GM23338 (cell line): ENCODE measurements around the gene DMD. TPM values are rescaled to one million over a fixed set of nuclear protein-coding genes. Genes with fewer than 3 reads are reported as not detected.

ENCODE experiments used
- ATAC-seq: fragments of 200-7000 bp; cut with Tn5 transposase; 3 replicates; pipeline ENCODE4 v1.9.1; 2020
- DNase-seq: peaks from one replicate; pipeline ENCODE4 v3.0.0-alpha.2; 2015; ENCODE audit warnings: low spot score
- H2AFZ ChIP-seq: fragments of 200-600 bp; sonication (generic); 2 replicates; pipeline ENCODE4 v1.8.0; 2016; ENCODE audit warnings: antibody characterized with exemption, mild to moderate bottlenecking, moderate library complexity
- H3F3A ChIP-seq: fragments of 200-600 bp; sonication (generic); replicated peaks from 2 replicates; pipeline ENCODE4 v1.8.0; 2017; ENCODE audit warnings: antibody characterized with exemption, mixed run types, low read depth
- H3K27ac ChIP-seq: fragments of 200-600 bp; sonication (generic); 2 replicates; pipeline ENCODE4 v1.6.1; 2016; ENCODE audit warnings: low read depth
- H3K27me3 ChIP-seq: fragments of 200-600 bp; sonication (generic); 2 replicates; pipeline ENCODE4 v1.8.0; 2016; ENCODE audit warnings: mild to moderate bottlenecking, mixed run types, moderate library complexity; ENCODE audit not compliant: insufficient read depth
- H3K36me3 ChIP-seq: fragments of 200-600 bp; sonication (generic); 2 replicates; pipeline ENCODE4 v1.8.0; 2016; ENCODE audit warnings: mild to moderate bottlenecking; ENCODE audit not compliant: insufficient read depth
- H3K4me1 ChIP-seq: fragments of 200-600 bp; sonication (generic); 2 replicates; pipeline ENCODE4 v1.8.0; 2016; ENCODE audit warnings: mild to moderate bottlenecking, moderate library complexity; ENCODE audit not compliant: insufficient read depth
- H3K4me2 ChIP-seq: fragments of 200-600 bp; sonication (generic); 2 replicates; pipeline ENCODE4 v1.7.1; 2017; ENCODE audit warnings: mixed run types
- H3K4me3 ChIP-seq: fragments of 200-600 bp; sonication (generic); 2 replicates; pipeline ENCODE4 v1.6.1; 2016; ENCODE audit warnings: mixed run types
- H3K79me2 ChIP-seq: fragments of 200-600 bp; sonication (generic); replicated peaks from 2 replicates; pipeline ENCODE4 v1.8.0; 2017; ENCODE audit warnings: mild to moderate bottlenecking; ENCODE audit not compliant: insufficient read depth
- H3K9me2 ChIP-seq: fragments of 200-600 bp; sonication (generic); 2 replicates; pipeline ENCODE4 v1.8.0; 2017; ENCODE audit not compliant: insufficient read depth
- H4K20me1 ChIP-seq: fragments of 200-600 bp; sonication (generic); replicated peaks from 2 replicates; pipeline ENCODE4 v1.8.0; 2017; ENCODE audit warnings: mild to moderate bottlenecking; ENCODE audit not compliant: insufficient read depth
- H3K27ac Mint-ChIP-seq: 2 replicates; pipeline ENCODE4 v1.8.0; 2020; ENCODE audit warnings: inconsistent platforms, mild to moderate bottlenecking, moderate library complexity, mixed read lengths
- H3K27me3 Mint-ChIP-seq: 3 replicates; pipeline ENCODE4 v1.8.0; 2022; ENCODE audit warnings: low read depth, mild to moderate bottlenecking, moderate library complexity, mixed read lengths, inconsistent platforms; ENCODE audit not compliant: insufficient read depth, poor library complexity
- H3K36me3 Mint-ChIP-seq: 3 replicates; pipeline ENCODE4 v1.8.0; 2021; ENCODE audit warnings: low read depth, mild to moderate bottlenecking, inconsistent platforms, moderate library complexity, mixed read lengths
- H3K4me1 Mint-ChIP-seq: 3 replicates; pipeline ENCODE4 v1.8.0; 2020; ENCODE audit warnings: mild to moderate bottlenecking, inconsistent platforms, mixed read lengths
- H3K4me3 Mint-ChIP-seq: 3 replicates; pipeline ENCODE4 v1.8.0; 2021; ENCODE audit warnings: moderate library complexity, mild to moderate bottlenecking, inconsistent platforms, mixed read lengths
- H3K9me3 Mint-ChIP-seq: 3 replicates; pipeline ENCODE4 v1.8.0; 2020; ENCODE audit warnings: moderate library complexity, mild to moderate bottlenecking, inconsistent platforms, mixed read lengths
- CREB1 ChIP-seq: fragments of 250-450 bp; sonication (Bioruptor Pico); IDR thresholded peaks from 2 replicates; pipeline ENCODE4 v1.5.0; 2020; ENCODE audit warnings: low read depth, mild to moderate bottlenecking, moderate library complexity
- CTCF ChIP-seq, 2 experiments: fragments of 200-600 bp in 1 of 2; sonication (generic) in 1 of 2; conservative IDR thresholded peaks; 2 replicates each; pipeline versions ENCODE4 v1.5.1 to v1.6.1; 2016 to 2017; ENCODE audit warnings: antibody characterized with exemption in 2 of 2, low read depth in 2 of 2, mild to moderate bottlenecking in 2 of 2, moderate library complexity in 1 of 2
- ETS1 ChIP-seq: IDR thresholded peaks from 2 replicates; pipeline ENCODE4 v1.6.1; 2016; ENCODE audit warnings: antibody characterized with exemption
- EZH2 ChIP-seq: fragments of 200-600 bp; sonication (generic); IDR thresholded peaks from one replicate; pipeline ENCODE4 v1.8.0; 2017; ENCODE audit warnings: antibody characterized with exemption, mild to moderate bottlenecking, low read depth; ENCODE audit not compliant: unreplicated experiment
- EZH2phosphoT487 ChIP-seq: fragments of 200-600 bp; sonication (generic); IDR thresholded peaks from one replicate; pipeline ENCODE4 v1.8.1; 2018; ENCODE audit warnings: antibody characterized with exemption; ENCODE audit not compliant: unreplicated experiment
- JUNB ChIP-seq: IDR thresholded peaks from one replicate; pipeline ENCODE4 v1.6.1; 2016; ENCODE audit warnings: antibody characterized with exemption; ENCODE audit not compliant: unreplicated experiment
- NANOG ChIP-seq: IDR thresholded peaks from 2 replicates; pipeline ENCODE4 v1.6.1; 2016; ENCODE audit warnings: antibody characterized with exemption, borderline replicate concordance
- POLR2AphosphoS5 ChIP-seq: IDR thresholded peaks from 2 replicates; pipeline ENCODE4 v1.6.1; 2016; ENCODE audit warnings: antibody characterized with exemption, low read depth
- REST ChIP-seq: IDR thresholded peaks from one replicate; pipeline ENCODE4 v1.6.1; 2018; ENCODE audit warnings: antibody characterized with exemption; ENCODE audit not compliant: unreplicated experiment
- STAT1 ChIP-seq: IDR thresholded peaks from one replicate; pipeline ENCODE4 v1.6.1; 2016; ENCODE audit warnings: antibody characterized with exemption; ENCODE audit not compliant: unreplicated experiment
- ZNF114 ChIP-seq: fragments of 250-450 bp; sonication (Bioruptor Pico); IDR thresholded peaks from 2 replicates; pipeline ENCODE4 v1.5.0; 2020; ENCODE audit warnings: mild to moderate bottlenecking, moderate library complexity
- ZNF331 ChIP-seq: fragments of 250-450 bp; sonication (Bioruptor Pico); IDR thresholded peaks from 2 replicates; pipeline ENCODE4 v1.5.0; 2020; ENCODE audit warnings: low read depth, mild to moderate bottlenecking, moderate library complexity
- ZNF462 ChIP-seq: fragments of 250-450 bp; sonication (Bioruptor Pico); IDR thresholded peaks from 2 replicates; pipeline ENCODE4 v1.5.0; 2020; ENCODE audit warnings: mild to moderate bottlenecking, moderate library complexity
- polyA plus RNA-seq: library from polyadenylated mRNA; unstranded; fragments of >200 nt; fragmentation: Nextera tagmentation; extraction: Ambion mirVana; gene quantifications from 2 replicates; pipeline ENCODE4 v1.2.1, GENCODE V29; 2016
- total RNA-seq: library from RNA; depleted of rRNA; stranded (reverse); fragments of >200 nt; shearing (Covaris generic); gene quantifications from 2 replicates; pipeline ENCODE4 v1.2.3, GENCODE V29; 2014

Gene DMD
- total and polyA plus RNA-seq, 2 experiments from 2014 or later = 4.5 to 7.6 TPM

GRCh38 chrX:31591355-31591754, 1620.0 kb downstream of the DMD start:
- no peaks in the 10 kb centered on the region for H3K79me2 ChIP-seq
- H3K27ac Mint-ChIP-seq = no peak overlapping the region
- ATAC-seq = no peak

More at GRCh38 chrX:31591355-31591754, 1620.0 kb downstream of the DMD start:
- Mint-ChIP-seq H3K4me1 (peaks cover 3% of the 10 kb centered on the region; the same call in 2 of the 3 replicates), H3K27me3 (no peaks in the 10 kb centered on the region), H3K9me3 (no peaks in the 10 kb centered on the region), H3K36me3 (no peaks in the 10 kb centered on the region), H3K4me3 (no peak overlapping the region)
- H3K36me3 ChIP-seq = no peaks in the 10 kb centered on the region
- no peak overlapping the region for H3K4me2 ChIP-seq
- no peaks in the 10 kb centered on the region for H3K4me1 ChIP-seq
- H3K4me3 ChIP-seq = no peak overlapping the region
- H3K27me3 ChIP-seq = no peaks in the 10 kb centered on the region
- TF ChIP-seq REST = no peak
- TF ChIP-seq ZNF331 (CRISPR knock-in tag) = no peak
- TF ChIP-seq ETS1 = no peak
- TF ChIP-seq NANOG = no peak
- no peak for TF ChIP-seq EZH2phosphoT487
- no peak for TF ChIP-seq ZNF114
- no peak for TF ChIP-seq CREB1 (CRISPR knock-in tag)
- no peak for TF ChIP-seq POLR2AphosphoS5
- no peak for TF ChIP-seq JUNB
- TF ChIP-seq ZNF462 (CRISPR knock-in tag) = no peak
- TF ChIP-seq EZH2 = no peak
- no peak for TF ChIP-seq CTCF (conservative IDR thresholded peaks at IDR 0.05; ENCODE audit: low read depth in 2 of 2)
- no peak for TF ChIP-seq STAT1
- no peak overlapping the region for H2AFZ ChIP-seq
- no peaks in the 10 kb centered on the region for H4K20me1 ChIP-seq
- DNase-seq = no peak
- H3K9me2 ChIP-seq = no peaks in the 10 kb centered on the region
- no peak overlapping the region for H3K27ac ChIP-seq
- H3F3A ChIP-seq = no peaks in the 10 kb centered on the region
